PC-3 (cell line): ENCODE data around the gene IER3.

Experiments
- EZH2 ChIP-seq: fragments of 300-600 bp; sonication (generic); IDR thresholded peaks from one replicate; pipeline ENCODE4 v1.6.1; 2017; ENCODE audit warnings: antibody characterized with exemption, mild to moderate bottlenecking, low read length; ENCODE audit not compliant: unreplicated experiment
- TF ChIP-seq, protein P1 (sequence below): fragments of 300-600 bp; sonication (generic); conservative IDR thresholded peaks from 2 replicates; pipeline ENCODE4 v1.5.1; 2017; ENCODE audit warnings: antibody characterized with exemption, low read depth, mild to moderate bottlenecking, low read length

DNA sequence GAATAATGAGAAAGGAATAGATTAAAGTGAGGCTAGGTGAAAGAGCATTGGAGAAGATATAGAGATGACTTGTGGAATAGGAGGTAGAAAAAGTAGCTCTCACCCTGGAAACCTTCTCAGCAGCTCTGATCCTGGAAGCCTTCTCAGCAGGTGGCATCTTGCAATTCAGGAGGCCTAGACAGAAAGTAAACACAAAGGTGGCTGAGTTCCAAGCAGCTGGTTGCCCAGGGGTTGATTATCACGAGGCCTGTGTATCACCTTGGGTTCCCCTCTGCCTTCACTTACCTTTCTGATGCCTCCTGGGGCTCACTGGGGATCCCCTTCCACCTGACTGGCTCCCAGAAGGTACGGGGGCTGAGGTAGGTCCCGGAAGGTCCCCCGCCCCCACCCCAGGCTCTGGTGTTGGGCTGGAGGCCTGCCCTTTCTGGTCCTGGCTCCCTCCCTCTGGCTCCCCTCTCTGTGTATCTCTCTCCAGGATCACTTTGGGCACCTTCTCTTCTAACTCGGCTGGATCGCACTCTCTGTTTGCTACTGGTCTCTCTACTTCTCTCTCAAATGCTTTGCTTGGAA is 37.0 kb downstream of the IER3 start:
- TF ChIP-seq, protein P1, sequence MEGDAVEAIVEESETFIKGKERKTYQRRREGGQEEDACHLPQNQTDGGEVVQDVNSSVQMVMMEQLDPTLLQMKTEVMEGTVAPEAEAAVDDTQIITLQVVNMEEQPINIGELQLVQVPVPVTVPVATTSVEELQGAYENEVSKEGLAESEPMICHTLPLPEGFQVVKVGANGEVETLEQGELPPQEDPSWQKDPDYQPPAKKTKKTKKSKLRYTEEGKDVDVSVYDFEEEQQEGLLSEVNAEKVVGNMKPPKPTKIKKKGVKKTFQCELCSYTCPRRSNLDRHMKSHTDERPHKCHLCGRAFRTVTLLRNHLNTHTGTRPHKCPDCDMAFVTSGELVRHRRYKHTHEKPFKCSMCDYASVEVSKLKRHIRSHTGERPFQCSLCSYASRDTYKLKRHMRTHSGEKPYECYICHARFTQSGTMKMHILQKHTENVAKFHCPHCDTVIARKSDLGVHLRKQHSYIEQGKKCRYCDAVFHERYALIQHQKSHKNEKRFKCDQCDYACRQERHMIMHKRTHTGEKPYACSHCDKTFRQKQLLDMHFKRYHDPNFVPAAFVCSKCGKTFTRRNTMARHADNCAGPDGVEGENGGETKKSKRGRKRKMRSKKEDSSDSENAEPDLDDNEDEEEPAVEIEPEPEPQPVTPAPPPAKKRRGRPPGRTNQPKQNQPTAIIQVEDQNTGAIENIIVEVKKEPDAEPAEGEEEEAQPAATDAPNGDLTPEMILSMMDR, result no peak
- TF ChIP-seq EZH2, result no peak
